HFFc6 (cell line): Measurements from ENCODE around the gene PFKP. TPM values are rescaled to one million over a fixed set of nuclear protein-coding genes. Genes with fewer than 3 reads are reported as not detected.

Source experiments
- DNase-seq: peaks from one replicate; pipeline ENCODE4 v3.0.0-alpha.2; 2018
- H3K27ac Mint-ChIP-seq: 2 replicates; pipeline ENCODE4 v1.8.0; 2020; ENCODE audit warnings: mild to moderate bottlenecking, mixed read lengths
- H3K27me3 Mint-ChIP-seq: 2 replicates; pipeline ENCODE4 v1.8.0; 2021; ENCODE audit warnings: mild to moderate bottlenecking, moderate library complexity, mixed read lengths; ENCODE audit not compliant: insufficient read depth
- H3K36me3 Mint-ChIP-seq: 2 replicates; pipeline ENCODE4 v1.8.0; 2021; ENCODE audit warnings: low read depth, mixed read lengths
- H3K4me1 Mint-ChIP-seq: 2 replicates; pipeline ENCODE4 v1.8.0; 2020; ENCODE audit warnings: low read depth, mixed read lengths
- H3K4me3 Mint-ChIP-seq: 2 replicates; pipeline ENCODE4 v1.8.0; 2020; ENCODE audit warnings: mild to moderate bottlenecking, moderate library complexity, mixed read lengths
- H3K9me3 Mint-ChIP-seq: 2 replicates; pipeline ENCODE4 v1.8.0; 2020; ENCODE audit warnings: mild to moderate bottlenecking, mixed read lengths
- CTCF ChIP-seq: fragments of 200-600 bp; sonication (generic); IDR thresholded peaks from 2 replicates; pipeline ENCODE4 v1.5.0; 2021; ENCODE audit warnings: antibody characterized with exemption, mild to moderate bottlenecking
- total RNA-seq, 6 experiments: library from RNA; stranded (reverse); fragmentation: NEBNext Ultra II Directional; extraction: Animal tissue kit (Norgen Biotek cat#: 25700); gene quantifications; 2 replicates in 1 of 6; 3 replicates in 5 of 6; pipeline ENCODE4 v1.2.3, GENCODE V29; 2021

The PFKP gene
- total RNA-seq, 6 experiments from 2014 or later, result 131 to 173 (median 161) TPM

- H3K27me3 Mint-ChIP-seq, result no peaks in the 10 kb centered on the region; the same call in 1 of the 2 replicates
- peaks cover 6% of the 10 kb centered on the region; the same call in 1 of the 2 replicates for H3K4me1 Mint-ChIP-seq
- no peaks in the 10 kb centered on the region for H3K9me3 Mint-ChIP-seq
- no peak for DNase-seq
- peaks cover 66% of the 10 kb centered on the region for H3K36me3 Mint-ChIP-seq
- no peak overlapping the region for H3K27ac Mint-ChIP-seq
- TF ChIP-seq CTCF, result no peak
- no peak overlapping the region for H3K4me3 Mint-ChIP-seq
These were observed 63.8 kb downstream of the PFKP start for GRCh38 chr10:3131098-3131497.

GRCh38 chr10:3132036-3133025 is 65.0 kb downstream of the PFKP start:
- no peak for DNase-seq
- Mint-ChIP-seq H3K27me3 (peaks cover 1% of the 10 kb centered on the region; the same call in 1 of the 2 replicates), H3K4me1 (peaks cover 6% of the 10 kb centered on the region; the same call in 1 of the 2 replicates), H3K9me3 (no peaks in the 10 kb centered on the region), H3K4me3 (no peak overlapping the region), H3K36me3 (peaks cover 63% of the 10 kb centered on the region), H3K27ac (no peak overlapping the region)
- no peak for TF ChIP-seq CTCF

GRCh38 chr10:3133948-3134347 is 66.6 kb downstream of the PFKP start:
- DNase-seq, result no peak
- Mint-ChIP-seq H3K4me1 (peaks cover 6% of the 10 kb centered on the region; the same call in 1 of the 2 replicates), H3K27ac (peak overlapping the region; percentile 30; the same call in 1 of the 2 replicates), H3K9me3 (no peaks in the 10 kb centered on the region), H3K36me3 (peaks cover 61% of the 10 kb centered on the region), H3K4me3 (no peak overlapping the region), H3K27me3 (peaks cover 1% of the 10 kb centered on the region; the same call in 1 of the 2 replicates)
- TF ChIP-seq CTCF, result no peak

- Mint-ChIP-seq H3K9me3 (no peaks in the 10 kb centered on the region), H3K4me1 (peaks cover 6% of the 10 kb centered on the region; the same call in 1 of the 2 replicates), H3K36me3 (peaks cover 61% of the 10 kb centered on the region), H3K4me3 (no peak overlapping the region), H3K27ac (peak overlapping the region; percentile 16; the same call in 1 of the 2 replicates), H3K27me3 (peaks cover 1% of the 10 kb centered on the region)
- TF ChIP-seq CTCF, result no peak
- no peak for DNase-seq
These were observed 67.7 kb downstream of the PFKP start for GRCh38 chr10:3135006-3135405.

GRCh38 chr10:3136336-3136735 is 69.0 kb downstream of the PFKP start:
- Mint-ChIP-seq H3K27me3 (peaks cover 1% of the 10 kb centered on the region), H3K4me3 (no peak overlapping the region), H3K27ac (no peak overlapping the region), H3K36me3 (peaks cover 73% of the 10 kb centered on the region), H3K9me3 (no peaks in the 10 kb centered on the region), H3K4me1 (peaks cover 11% of the 10 kb centered on the region)
- no peak for DNase-seq
- no peak for TF ChIP-seq CTCF
